Activated CD4-positive, alpha-beta T cell treated with anti-CD3 and anti-CD28 coated beads, Interleukin-2, amount 10 ng/mL, durations not matched to agents 24 days and 14 days (primary cell): ENCODE measurements around the gene TSC1. TPM values are rescaled to one million over a fixed set of nuclear protein-coding genes. Genes with fewer than 3 reads are reported as not detected.
"Not testable (repeated sequence)": the region's sequence is repeated elsewhere in the genome, so short reads cannot be mapped to it uniquely, and the experiment has no call there.

ENCODE experiments used
- DNase-seq: peaks from one replicate; pipeline ENCODE4 v3.0.0; 2022
- H3K27ac Mint-ChIP-seq: one replicate; pipeline ENCODE4 v1.8.0; 2022; ENCODE audit warnings: mild to moderate bottlenecking, mixed read lengths
- H3K27me3 Mint-ChIP-seq: one replicate; pipeline ENCODE4 v1.8.0; 2022; ENCODE audit warnings: mixed read lengths
- H3K36me3 Mint-ChIP-seq: one replicate; pipeline ENCODE4 v1.8.0; 2022; ENCODE audit warnings: low read depth, mild to moderate bottlenecking, mixed read lengths
- H3K4me1 Mint-ChIP-seq: one replicate; pipeline ENCODE4 v1.8.0; 2021; ENCODE audit warnings: mixed read lengths
- H3K4me3 Mint-ChIP-seq: one replicate; pipeline ENCODE4 v1.8.0; 2022; ENCODE audit warnings: mild to moderate bottlenecking, moderate library complexity, mixed read lengths
- H3K9me3 Mint-ChIP-seq: one replicate; pipeline ENCODE4 v1.8.0; 2021; ENCODE audit warnings: mixed read lengths
- intact Hi-C: fragments of 100-400 bp; cut with micrococcal nuclease; formaldehyde crosslinking; loops from one replicate; pipeline ENCODE4 v1.15.1; 2023
- total RNA-seq: library from RNA; stranded (reverse); gene quantifications from 2 replicates; pipeline ENCODE4 v1.2.3, GENCODE V29; 2022

TSC1 gene
- total RNA-seq, 1 donor from 2014 or later = 33.5 TPM

DNA sequence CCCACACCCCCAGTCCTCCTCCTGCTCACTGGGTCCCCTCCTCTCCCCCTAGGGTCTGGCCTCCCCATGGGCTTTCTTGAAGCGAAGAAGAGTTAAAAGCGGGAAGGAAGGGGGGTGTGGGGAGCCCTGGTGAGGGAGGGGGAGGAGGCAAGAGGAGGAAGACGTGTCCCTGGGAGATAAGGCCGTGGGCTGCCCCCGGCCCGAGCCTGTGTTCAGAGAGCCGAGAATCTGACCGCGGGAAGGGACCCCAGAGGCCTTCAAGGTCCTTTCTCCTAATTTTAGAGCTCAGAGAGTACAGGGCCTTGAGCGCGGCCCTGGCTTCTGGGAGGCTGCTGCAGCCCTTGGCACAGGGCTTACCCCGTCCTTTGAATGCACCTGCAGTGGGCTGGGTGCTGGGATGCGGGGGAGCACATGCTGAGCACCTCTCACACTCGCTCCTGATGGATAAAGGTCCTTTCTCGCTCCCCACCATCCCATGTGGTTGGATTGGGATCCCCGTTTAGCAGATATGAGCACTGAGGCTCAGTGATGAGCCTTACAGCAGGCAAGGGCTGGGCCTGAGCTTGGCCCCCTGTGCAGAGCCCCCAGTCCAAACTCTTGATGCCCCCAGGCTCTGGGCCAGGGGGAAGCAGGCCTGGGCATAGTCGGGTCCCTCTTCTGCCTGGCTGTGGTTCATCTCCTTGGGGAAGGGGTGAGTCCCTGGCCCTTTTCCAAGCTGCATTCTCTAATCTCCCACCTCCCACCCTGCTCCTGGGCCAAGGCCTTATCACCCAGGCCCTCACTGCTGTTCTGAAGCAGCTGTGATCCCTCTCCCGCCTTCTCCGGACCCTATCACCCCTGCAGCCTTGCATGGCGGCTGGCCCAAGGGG, 40.0 kb upstream of the TSC1 start:
- no peaks in the 10 kb centered on the region for H3K36me3 Mint-ChIP-seq
- intact Hi-C loops = no loop called here
- H3K4me3 Mint-ChIP-seq = no peak overlapping the region

DNA sequence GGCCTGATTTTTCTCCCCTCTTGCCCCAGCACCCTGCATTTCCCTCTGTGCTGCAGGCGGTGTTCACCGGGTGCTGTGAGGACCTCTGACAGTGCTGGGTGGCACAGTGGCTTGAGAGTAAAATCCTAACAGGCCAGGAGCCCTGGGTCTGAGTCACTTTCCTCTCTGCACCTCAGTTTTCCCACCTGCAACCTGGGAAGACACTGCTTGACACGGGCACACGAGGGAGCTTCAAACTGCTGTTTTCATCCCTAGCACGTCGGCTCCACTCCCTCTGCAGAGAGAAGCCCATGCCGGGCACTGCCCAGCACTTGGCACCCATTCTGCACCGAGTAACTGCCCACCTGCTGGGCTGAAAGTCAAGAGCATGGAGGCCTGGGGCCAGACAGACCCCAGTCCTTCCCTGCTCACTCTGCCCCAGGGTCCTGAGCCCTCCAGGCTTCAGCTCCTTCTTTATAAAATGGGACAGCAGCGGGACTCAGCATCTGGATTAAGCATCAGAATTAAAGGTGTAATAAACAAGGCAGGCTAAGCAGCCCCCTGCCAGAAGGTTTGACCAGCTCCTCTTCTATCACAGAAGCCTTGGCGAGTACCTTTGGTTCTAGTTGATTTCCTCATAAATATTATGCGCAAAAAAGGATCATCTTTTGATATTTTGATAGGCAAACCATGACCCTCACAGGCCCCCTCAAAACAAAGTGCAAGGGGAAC, 39.2 kb upstream of the TSC1 start:
- Mint-ChIP-seq H3K36me3 (no peaks in the 10 kb centered on the region), H3K4me3 (no peak overlapping the region), H3K27me3 (peaks cover 34% of the 10 kb centered on the region), H3K27ac (no peak overlapping the region), H3K9me3 (no peaks in the 10 kb centered on the region), H3K4me1 (no peaks in the 10 kb centered on the region)
- DNase-seq = no peak
- intact Hi-C loops = no loop called here

More for the DNA sequence above, 40.0 kb upstream of the TSC1 start:
- H3K4me1 Mint-ChIP-seq = no peaks in the 10 kb centered on the region
- peaks cover 29% of the 10 kb centered on the region for H3K27me3 Mint-ChIP-seq
- no peak overlapping the region for H3K27ac Mint-ChIP-seq
- no peak for DNase-seq
- no peaks in the 10 kb centered on the region for H3K9me3 Mint-ChIP-seq

DNA sequence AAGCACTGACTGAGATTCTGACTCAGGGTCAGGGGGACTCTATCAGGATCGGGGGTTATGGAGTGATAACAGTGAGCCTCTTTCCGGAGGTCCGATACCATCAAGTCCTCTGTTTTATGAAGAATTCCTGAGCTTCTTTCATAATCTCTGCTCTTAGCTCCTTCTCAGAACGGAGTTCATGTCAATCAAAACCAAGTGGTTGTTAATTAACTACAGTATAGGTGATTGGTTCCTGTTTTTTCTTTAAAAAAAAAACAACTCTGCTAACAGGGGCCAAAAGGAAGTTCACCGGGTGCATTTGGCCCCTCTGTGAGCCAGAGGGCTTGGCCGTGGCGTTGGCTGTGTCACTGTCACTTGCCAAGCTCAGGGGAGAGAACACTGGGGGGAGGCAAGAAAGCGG, 38.0 kb upstream of the TSC1 start:
- intact Hi-C loops = no loop called here
- DNase-seq = no peak
- Mint-ChIP-seq H3K27ac (no peak overlapping the region), H3K9me3 (no peaks in the 10 kb centered on the region), H3K4me1 (no peaks in the 10 kb centered on the region), H3K36me3 (no peaks in the 10 kb centered on the region), H3K4me3 (no peak overlapping the region), H3K27me3 (peaks cover 43% of the 10 kb centered on the region)

- peaks cover 49% of the 10 kb centered on the region for H3K27me3 Mint-ChIP-seq
- no peak overlapping the region for H3K27ac Mint-ChIP-seq
- H3K4me1 Mint-ChIP-seq = no peaks in the 10 kb centered on the region
- DNase-seq = no peak
- no peaks in the 10 kb centered on the region for H3K9me3 Mint-ChIP-seq
- H3K36me3 Mint-ChIP-seq = no peaks in the 10 kb centered on the region
- H3K4me3 Mint-ChIP-seq = no peak overlapping the region
- intact Hi-C loops = no loop called here
These were observed 35.7 kb upstream of the TSC1 start for GRCh38 chr9:132980157-132980556.

GRCh38 chr9:132978451-132979131, 34.2 kb upstream of the TSC1 start, which contains the start of gene GFI1B:
TSS of gene GFI1B (plus strand) at chr9:132978694. CDS start at chr9:132986679, 7,985 bp downstream.
- intact Hi-C loops = loop anchor here (10.0 kb wide), 1 partner anchor 124 kb away; no protein-coding TSS in a partner anchor
- Mint-ChIP-seq H3K27me3 (peaks cover 53% of the 10 kb centered on the region), H3K4me3 (no peak within 1 kb of the TSS)

DNA sequence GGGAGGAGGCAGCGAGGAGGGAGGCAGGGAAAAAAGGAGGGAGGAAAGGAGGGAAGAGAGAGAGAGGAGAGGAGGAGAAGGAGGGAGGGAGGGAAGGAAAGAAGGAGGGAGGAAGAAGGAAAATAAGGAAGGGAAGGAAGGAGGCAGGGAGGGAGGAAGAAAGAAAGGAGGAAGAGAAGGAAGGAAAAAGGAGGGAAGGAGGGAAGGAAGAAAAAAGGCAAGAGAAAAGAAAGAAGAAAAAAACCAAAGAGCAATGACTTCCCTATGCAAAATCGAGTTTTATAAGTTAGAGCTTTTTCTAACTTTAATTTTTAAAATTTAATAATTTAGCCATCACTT, 33.7 kb upstream of the TSC1 start:
- DNase-seq = no peak
- Mint-ChIP-seq H3K9me3 (no peaks in the 10 kb centered on the region), H3K27me3 (peaks cover 51% of the 10 kb centered on the region), H3K27ac (no peak overlapping the region), H3K4me1 (no peaks in the 10 kb centered on the region), H3K4me3 (no peak overlapping the region), H3K36me3 (no peaks in the 10 kb centered on the region)
- intact Hi-C loops = loop anchor here (10.0 kb wide), 1 partner anchor 123 kb away; no protein-coding TSS in a partner anchor

More at GRCh38 chr9:132978451-132979131, 34.2 kb upstream of the TSC1 start, which contains the start of gene GFI1B:
- Mint-ChIP-seq H3K27ac (no peak within 1 kb of the TSS), H3K9me3 (no peaks in the 10 kb centered on the region), H3K4me1 (no peaks in the 10 kb centered on the region), H3K36me3 (no peaks in the 10 kb centered on the region)
- no peak for DNase-seq

DNA sequence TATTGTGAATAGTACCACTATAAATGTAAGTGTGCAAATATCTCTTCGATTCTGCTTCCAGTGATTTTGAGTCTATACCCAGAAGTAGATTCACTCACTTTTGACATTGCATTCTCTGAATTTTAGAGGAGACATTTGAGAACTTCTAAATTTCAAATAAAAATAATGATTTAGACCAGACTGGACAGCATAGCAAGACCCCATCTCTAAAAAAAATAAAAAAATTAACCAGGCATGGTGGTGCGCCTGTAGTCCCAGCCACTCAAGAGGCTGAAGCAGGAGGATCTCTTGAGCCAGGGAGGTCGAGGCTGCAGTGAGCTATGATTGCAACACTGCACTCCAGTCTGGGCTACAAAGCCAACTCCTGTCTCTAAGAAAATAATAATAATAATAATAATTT, 32.2 kb upstream of the TSC1 start:
- Mint-ChIP-seq H3K27me3 (peaks cover 46% of the 10 kb centered on the region), H3K9me3 (no peaks in the 10 kb centered on the region), H3K36me3 (no peaks in the 10 kb centered on the region), H3K27ac (no peak overlapping the region), H3K4me3 (no peak overlapping the region), H3K4me1 (no peaks in the 10 kb centered on the region)
- intact Hi-C loops = loop anchor here (10.0 kb wide), 1 partner anchor 122 kb away; no protein-coding TSS in a partner anchor
- DNase-seq = no peak

GRCh38 chr9:132975961-132976360, 31.5 kb upstream of the TSC1 start:
- intact Hi-C loops = loop anchor here (10.0 kb wide), 1 partner anchor 121 kb away; no protein-coding TSS in a partner anchor
- Mint-ChIP-seq H3K27ac (no peak overlapping the region), H3K27me3 (peaks cover 40% of the 10 kb centered on the region)

GRCh38 chr9:132973713-132974112, 29.3 kb upstream of the TSC1 start:
- Mint-ChIP-seq H3K4me3 (no peak overlapping the region), H3K9me3 (no peaks in the 10 kb centered on the region), H3K27me3 (peaks cover 24% of the 10 kb centered on the region), H3K27ac (no peak overlapping the region), H3K36me3 (no peaks in the 10 kb centered on the region), H3K4me1 (no peaks in the 10 kb centered on the region)
- DNase-seq = peak; percentile 65
- intact Hi-C loops = loop anchor here (5.0 to 10.0 kb wide), 2 partner anchors 119 to 561 kb away; partner anchors contain the start of gene CFAP77

More at GRCh38 chr9:132975961-132976360, 31.5 kb upstream of the TSC1 start:
- Mint-ChIP-seq H3K4me1 (no peaks in the 10 kb centered on the region), H3K4me3 (no peak overlapping the region), H3K9me3 (no peaks in the 10 kb centered on the region), H3K36me3 (no peaks in the 10 kb centered on the region)
- no peak for DNase-seq

GRCh38 chr9:132973166-132973565, 28.8 kb upstream of the TSC1 start:
- Mint-ChIP-seq H3K4me3 (no peak overlapping the region), H3K36me3 (no peaks in the 10 kb centered on the region), H3K4me1 (no peaks in the 10 kb centered on the region)

GRCh38 chr9:132970324-132971062, 26.1 kb upstream of the TSC1 start:
- intact Hi-C loops = loop anchor here (5.0 to 10.0 kb wide), 2 partner anchors 116 to 558 kb away; partner anchors contain the start of gene CFAP77
- Mint-ChIP-seq H3K4me1 (no peaks in the 10 kb centered on the region), H3K36me3 (no peaks in the 10 kb centered on the region), H3K27ac (no peak overlapping the region), H3K9me3 (no peaks in the 10 kb centered on the region), H3K4me3 (no peak overlapping the region), H3K27me3 (peaks cover 14% of the 10 kb centered on the region)
- DNase-seq = no peak

More at GRCh38 chr9:132973166-132973565, 28.8 kb upstream of the TSC1 start:
- DNase-seq = no peak
- intact Hi-C loops = loop anchor here (5.0 to 10.0 kb wide), 2 partner anchors 118 to 561 kb away; partner anchors contain the start of gene CFAP77
- Mint-ChIP-seq H3K27me3 (peaks cover 20% of the 10 kb centered on the region), H3K9me3 (no peaks in the 10 kb centered on the region), H3K27ac (no peak overlapping the region)

DNA sequence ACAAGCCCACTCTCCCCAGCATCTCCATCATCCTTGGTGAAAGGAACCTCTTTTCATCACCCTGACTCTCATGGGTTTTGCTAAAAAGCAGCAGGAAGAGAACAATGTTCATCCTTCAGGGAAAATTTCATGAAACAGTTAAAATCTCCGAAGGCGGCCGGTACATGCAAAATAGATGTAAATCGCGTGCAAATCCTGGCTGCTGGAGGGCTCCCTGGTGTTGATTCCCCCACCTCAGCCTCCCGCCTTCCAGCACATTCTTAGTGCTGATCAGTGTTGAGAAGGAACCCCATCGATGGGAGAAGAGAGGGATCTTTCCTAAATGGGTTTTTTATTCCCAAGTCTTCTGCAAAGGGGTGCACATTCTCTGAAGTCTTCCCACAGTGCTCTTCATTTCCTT, 25.4 kb upstream of the TSC1 start:
- Mint-ChIP-seq H3K9me3 (no peaks in the 10 kb centered on the region), H3K36me3 (no peaks in the 10 kb centered on the region), H3K27ac (no peak overlapping the region), H3K27me3 (peaks cover 10% of the 10 kb centered on the region), H3K4me1 (no peaks in the 10 kb centered on the region), H3K4me3 (no peak overlapping the region)
- DNase-seq = no peak
- intact Hi-C loops = loop anchor here (5.0 to 10.0 kb wide), 2 partner anchors 115 to 557 kb away; partner anchors contain the start of gene CFAP77

DNA sequence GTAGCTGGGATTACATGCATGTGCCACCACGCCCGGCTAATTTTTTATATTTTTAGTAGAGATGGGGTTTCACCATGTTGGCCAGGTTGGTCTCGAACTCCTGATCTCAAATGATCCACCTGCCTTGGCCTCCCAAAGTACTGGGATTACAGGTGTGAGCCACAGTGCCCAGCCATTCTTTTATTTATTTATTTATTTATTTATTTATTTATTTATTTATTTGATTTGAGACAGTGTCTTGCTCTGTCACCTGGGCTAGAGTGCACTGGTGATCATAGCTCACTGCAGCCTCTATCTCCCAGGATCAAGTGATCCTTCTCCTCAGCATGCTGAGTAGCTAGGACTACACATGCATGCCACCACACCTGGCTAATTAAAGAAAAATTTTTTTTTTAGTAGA, 23.5 kb upstream of the TSC1 start:
- H3K4me1 Mint-ChIP-seq, H3K4me3 Mint-ChIP-seq, intact Hi-C loops, H3K27ac Mint-ChIP-seq, DNase-seq, H3K36me3 Mint-ChIP-seq, H3K27me3 Mint-ChIP-seq, H3K9me3 Mint-ChIP-seq: not testable (repeated sequence)
